Kidney (tissue), 14 donors: ENCODE results near the gene NTSR1. TPM values are rescaled to one million over a fixed set of nuclear protein-coding genes. Genes with fewer than 3 reads are reported as not detected.

Experiments used
- DNase-seq, 5 donors: peaks; one replicate each; pipeline ENCODE4 v3.0.0-alpha.2; 2013 to 2020
- FAIRE-seq: peaks from 2 replicates; lab custom pipeline; 2012; peaks lifted over from hg19 to GRCh38; lab: Jason Lieb, UNC
- H3K27ac ChIP-seq, 2 donors: one replicate each; pipeline ENCODE4 v1.7.0; 2013; ENCODE audit warnings: low read depth in 2 of 2, low read length in 2 of 2, inconsistent platforms in 1 of 2
- H3K27me3 ChIP-seq: one replicate; pipeline ENCODE4 v1.7.1; 2013; ENCODE audit warnings: low read length, inconsistent platforms; ENCODE audit not compliant: control insufficient read depth, insufficient read depth
- H3K36me3 ChIP-seq, 3 donors: one replicate each; pipeline versions ENCODE4 v1.7.0 to v1.7.1; 2013; ENCODE audit warnings: low read length in 3 of 3, control low read depth in 1 of 3, inconsistent platforms in 1 of 3; ENCODE audit not compliant: insufficient read depth in 3 of 3, control insufficient read depth in 2 of 3
- H3K4me1 ChIP-seq, 3 donors: one replicate each; pipeline versions ENCODE4 v1.7.0 to v1.7.1; 2013; ENCODE audit warnings: low read length in 3 of 3, inconsistent platforms in 1 of 3, low read depth in 1 of 3; ENCODE audit not compliant: control insufficient read depth in 2 of 3, insufficient read depth in 2 of 3
- H3K4me3 ChIP-seq, 3 donors: one replicate each; pipeline versions ENCODE4 v1.7.0 to v1.8.1; 2013; ENCODE audit warnings: low read length in 3 of 3, control low read depth in 1 of 3, inconsistent platforms in 1 of 3
- H3K9ac ChIP-seq, 3 donors: one replicate each; pipeline versions ENCODE4 v1.7.0 to v1.7.1; 2013; ENCODE audit warnings: low read length in 3 of 3, control low read depth in 1 of 3, inconsistent platforms in 1 of 3
- H3K9me3 ChIP-seq, 3 donors: one replicate each; pipeline versions ENCODE4 v1.7.0 to v1.7.1; 2013; ENCODE audit warnings: low read length in 3 of 3, control low read depth in 1 of 3, inconsistent platforms in 1 of 3; ENCODE audit not compliant: control insufficient read depth in 2 of 3, insufficient read depth in 1 of 3
- intact Hi-C: fragments of 100-400 bp; cut with DNase I; formaldehyde crosslinking; loops from one replicate; pipeline ENCODE4 v1.11.1; 2022
- polyA plus RNA-seq: library from polyadenylated mRNA; stranded (reverse); fragments of 350-450 nt; fragmentation: Illumina TruSeq; extraction: RNeasy Lipid Tissue Mini Kit (QIAGEN cat#74804); gene quantifications from one replicate; pipeline ENCODE4 v1.2.3, GENCODE V29; 2014; ENCODE audit warnings: low read depth, low replicate concordance; ENCODE audit not compliant: insufficient read depth
- total RNA-seq: library from RNA; stranded (reverse); fragmentation: NEBNext Ultra II Directional; extraction: Animal tissue kit (Norgen Biotek cat#: 25700); gene quantifications from one replicate; pipeline ENCODE4 v1.2.1, GENCODE V29; 2021
- TF ChIP-seq, protein P1 (sequence below): IDR thresholded peaks from 3 replicates; pipeline ENCODE4 v1.5.1; 2012; ENCODE audit warnings: mild to moderate bottlenecking, moderate library complexity, borderline replicate concordance; ENCODE audit not compliant: insufficient read depth; ENCODE audit errors: extremely low read depth
- donor health status: control.
- donor health status: control.
- donor health status: control.
- donor health status: control.
- donor health status: control.
- donor health status: DM: yes; HTN: yes; CAD: no.
- donor health status: Normal renal cell carcinoma (clear cell type).

NTSR1 gene
- total and polyA plus RNA-seq, 2 donors from 2014 or later = 0.09 TPM; not detected in 1

DNA sequence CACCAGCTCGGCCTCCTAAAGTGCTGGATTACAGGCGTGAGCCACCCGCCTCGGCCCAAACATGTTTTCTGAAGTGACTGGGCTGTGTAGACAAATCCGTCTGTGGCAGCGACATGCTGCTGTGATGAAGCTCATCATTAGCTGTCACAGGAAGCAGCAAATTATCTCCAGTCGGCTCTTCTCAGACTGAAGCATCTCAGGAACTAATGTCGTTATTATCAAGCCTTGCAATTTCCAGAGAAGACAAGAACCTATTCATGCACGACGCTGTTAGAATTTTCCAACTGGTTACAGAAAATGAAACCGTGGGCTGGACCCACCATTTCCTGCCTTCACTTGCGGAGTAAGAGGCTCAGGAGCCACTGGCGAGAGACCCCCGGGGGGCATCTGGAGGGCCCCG, 17.1 kb upstream of the NTSR1 start:
- Histone ChIP-seq H3K27me3 (no peaks in the 10 kb centered on the region), H3K4me3 (no peak overlapping the region), H3K4me1 (no peaks in the 10 kb centered on the region), H3K27ac (no peak overlapping the region), H3K9me3 (no peaks in the 10 kb centered on the region), H3K9ac (no peak overlapping the region), H3K36me3 (no peaks in the 10 kb centered on the region)
- TF ChIP-seq, protein P1, sequence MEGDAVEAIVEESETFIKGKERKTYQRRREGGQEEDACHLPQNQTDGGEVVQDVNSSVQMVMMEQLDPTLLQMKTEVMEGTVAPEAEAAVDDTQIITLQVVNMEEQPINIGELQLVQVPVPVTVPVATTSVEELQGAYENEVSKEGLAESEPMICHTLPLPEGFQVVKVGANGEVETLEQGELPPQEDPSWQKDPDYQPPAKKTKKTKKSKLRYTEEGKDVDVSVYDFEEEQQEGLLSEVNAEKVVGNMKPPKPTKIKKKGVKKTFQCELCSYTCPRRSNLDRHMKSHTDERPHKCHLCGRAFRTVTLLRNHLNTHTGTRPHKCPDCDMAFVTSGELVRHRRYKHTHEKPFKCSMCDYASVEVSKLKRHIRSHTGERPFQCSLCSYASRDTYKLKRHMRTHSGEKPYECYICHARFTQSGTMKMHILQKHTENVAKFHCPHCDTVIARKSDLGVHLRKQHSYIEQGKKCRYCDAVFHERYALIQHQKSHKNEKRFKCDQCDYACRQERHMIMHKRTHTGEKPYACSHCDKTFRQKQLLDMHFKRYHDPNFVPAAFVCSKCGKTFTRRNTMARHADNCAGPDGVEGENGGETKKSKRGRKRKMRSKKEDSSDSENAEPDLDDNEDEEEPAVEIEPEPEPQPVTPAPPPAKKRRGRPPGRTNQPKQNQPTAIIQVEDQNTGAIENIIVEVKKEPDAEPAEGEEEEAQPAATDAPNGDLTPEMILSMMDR = no peak
- DNase-seq (peak in 4 of 5 donors; percentile 47 to 71 (median 60)), FAIRE-seq (no peak)
- intact Hi-C loops = no loop called here

DNA sequence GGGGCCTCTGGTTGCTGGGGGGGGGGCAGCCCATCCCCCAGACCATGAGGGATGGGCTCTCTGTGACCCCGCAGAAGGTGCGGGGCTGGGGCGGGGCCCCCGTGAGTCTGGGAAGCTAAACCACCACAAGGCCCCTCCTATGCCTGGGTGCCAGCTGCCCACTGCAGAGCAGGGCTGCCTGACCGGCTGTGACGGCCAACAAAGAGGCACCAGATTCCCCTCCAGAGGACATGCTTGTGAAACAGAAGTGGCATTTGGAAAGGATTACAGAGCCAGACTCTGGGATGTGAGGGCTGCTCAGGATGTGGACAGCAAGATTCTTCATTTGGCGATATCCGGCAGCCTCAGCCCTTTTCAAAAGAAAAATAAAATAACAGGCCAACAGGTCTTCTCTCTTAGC, 16.5 kb upstream of the NTSR1 start:
- Histone ChIP-seq H3K4me3 (no peak overlapping the region), H3K27ac (no peak overlapping the region), H3K27me3 (no peaks in the 10 kb centered on the region), H3K9me3 (no peaks in the 10 kb centered on the region), H3K4me1 (no peaks in the 10 kb centered on the region), H3K36me3 (no peaks in the 10 kb centered on the region), H3K9ac (no peak overlapping the region)
- intact Hi-C loops = no loop called here
- DNase-seq = peak in 2 of 5 donors; percentile 64 to 71
- FAIRE-seq = no peak
- TF ChIP-seq, protein P1 = no peak

DNA sequence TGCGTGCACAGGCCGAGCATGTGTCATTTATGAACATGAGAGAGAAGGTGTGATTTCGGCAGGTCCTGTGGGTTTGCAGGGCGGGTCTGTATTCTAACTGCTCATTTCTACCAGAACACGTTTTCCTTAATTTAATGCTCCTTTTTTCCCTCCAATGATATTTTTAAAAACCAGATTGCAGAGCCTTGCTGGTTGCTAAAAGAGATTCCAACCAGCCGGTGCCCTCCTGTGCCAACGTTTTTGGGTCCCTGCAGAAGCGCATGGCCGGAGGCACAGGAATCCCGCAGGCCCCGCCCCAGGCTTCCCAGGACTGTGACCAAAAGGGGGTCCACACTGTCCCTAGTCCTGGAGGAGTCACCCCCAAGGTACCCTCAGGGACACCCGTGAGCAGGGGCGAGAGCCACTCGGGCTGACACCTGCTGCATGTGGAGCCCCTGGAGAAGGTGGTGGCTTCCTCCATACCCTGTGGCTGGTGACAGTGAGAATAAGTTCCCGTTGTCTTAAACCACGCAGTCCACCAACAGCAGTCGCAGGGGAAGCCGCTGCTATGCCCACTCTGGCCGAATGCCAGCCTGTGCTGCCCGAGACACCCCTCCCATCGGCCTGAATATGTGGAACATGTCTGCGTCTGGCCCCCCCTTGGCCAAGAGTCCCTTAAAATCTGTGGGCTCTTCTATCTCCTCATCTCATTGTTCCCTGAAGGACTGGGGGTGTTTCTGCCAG, 15.7 kb upstream of the NTSR1 start:
- FAIRE-seq (no peak), DNase-seq (no peak)
- Histone ChIP-seq H3K9me3 (no peaks in the 10 kb centered on the region), H3K27me3 (no peaks in the 10 kb centered on the region), H3K9ac (no peak overlapping the region), H3K27ac (no peak overlapping the region), H3K4me3 (no peak overlapping the region), H3K4me1 (no peaks in the 10 kb centered on the region), H3K36me3 (no peaks in the 10 kb centered on the region)
- intact Hi-C loops = no loop called here
- TF ChIP-seq, protein P1 = no peak
